NCI-H774 (cell line): ENCODE results near the gene SEC24B.
"Not testable (repeated sequence)": the region's sequence is repeated elsewhere in the genome, so short reads cannot be mapped to it uniquely, and the experiment has no call there.

Experiments
- DNase-seq: peaks from one replicate; lab custom pipeline; 2025; lab: John Stamatoyannopoulos, UW

The SEC24B gene

DNA sequence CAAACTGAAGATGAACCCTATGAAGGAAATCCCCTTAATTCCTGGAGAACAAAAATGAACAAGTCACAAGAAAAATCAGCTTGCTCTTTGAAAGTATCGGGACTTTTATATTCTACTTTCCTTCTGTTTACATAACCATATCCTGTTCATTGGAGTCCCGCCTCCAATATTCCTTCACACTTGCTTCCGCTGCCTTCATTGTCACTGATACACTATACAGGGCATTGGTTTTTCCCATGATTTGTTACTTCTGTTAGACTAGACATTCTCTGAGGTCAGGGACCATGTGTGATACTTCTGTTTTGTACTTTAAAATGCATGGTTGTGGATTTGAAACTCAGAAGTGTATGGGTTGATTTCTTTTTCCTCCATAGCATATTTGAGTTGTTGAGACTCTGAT, 145.2 kb downstream of the SEC24B start:
- DNase-seq = no peak

DNA sequence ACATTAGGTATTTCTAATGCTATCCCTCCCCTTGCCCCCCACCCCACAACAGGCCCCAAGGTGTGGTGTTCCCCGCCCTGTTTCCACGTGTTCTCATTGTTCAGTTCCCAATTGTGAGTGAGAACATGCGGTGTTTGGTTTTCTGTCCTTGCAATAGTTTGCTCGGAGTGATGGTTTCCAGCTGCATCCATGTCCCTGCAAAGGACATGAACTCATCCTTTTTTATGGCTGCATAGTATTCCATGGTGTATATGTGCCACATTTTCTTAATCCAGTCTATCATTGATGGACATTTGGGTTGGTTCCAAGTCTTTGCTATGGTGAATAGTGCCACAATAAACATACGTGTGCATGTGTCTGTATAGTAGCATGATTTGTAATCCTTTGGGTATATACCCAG, 146.4 kb downstream of the SEC24B start:
- not testable (repeated sequence) for DNase-seq

DNA sequence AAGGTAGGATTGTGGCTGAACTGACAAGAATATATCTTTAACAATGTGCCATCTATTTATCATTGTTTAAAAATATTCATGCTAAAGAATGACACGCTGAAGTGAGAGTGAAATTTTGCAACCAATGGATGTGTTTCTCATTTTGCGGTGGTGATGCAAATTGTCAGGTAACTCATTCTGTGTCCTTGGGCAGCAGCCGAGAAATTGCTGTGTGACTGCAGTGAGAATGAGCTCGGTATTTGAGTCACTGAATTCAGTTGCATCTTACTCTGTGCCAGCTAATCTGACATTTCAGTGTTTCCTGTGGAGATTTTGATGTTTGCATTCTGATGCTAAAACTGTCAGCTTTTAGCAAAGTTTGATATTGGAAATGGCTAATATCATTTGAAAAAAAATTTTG, 154.6 kb downstream of the SEC24B start:
- DNase-seq = no peak

DNA sequence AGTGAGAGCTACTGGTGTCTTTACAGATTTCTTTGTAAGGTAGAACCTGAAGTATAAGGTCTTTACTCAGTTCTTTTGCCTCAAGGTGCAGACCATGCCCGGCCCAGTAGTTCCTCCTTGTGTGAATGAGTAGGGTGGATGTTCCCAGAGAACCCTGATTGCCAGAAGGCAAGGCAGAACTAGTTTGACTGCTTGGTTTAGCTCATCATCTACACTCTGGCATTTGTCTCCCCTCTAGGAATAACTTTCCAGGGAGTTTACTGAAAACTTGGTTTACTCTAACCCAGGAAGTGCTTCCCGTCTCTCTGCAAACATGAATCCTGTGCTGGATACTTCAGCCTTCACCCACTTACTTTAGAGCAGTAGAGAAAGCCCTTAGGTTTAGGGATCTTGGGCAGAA, 155.5 kb downstream of the SEC24B start:
- no peak for DNase-seq

DNA sequence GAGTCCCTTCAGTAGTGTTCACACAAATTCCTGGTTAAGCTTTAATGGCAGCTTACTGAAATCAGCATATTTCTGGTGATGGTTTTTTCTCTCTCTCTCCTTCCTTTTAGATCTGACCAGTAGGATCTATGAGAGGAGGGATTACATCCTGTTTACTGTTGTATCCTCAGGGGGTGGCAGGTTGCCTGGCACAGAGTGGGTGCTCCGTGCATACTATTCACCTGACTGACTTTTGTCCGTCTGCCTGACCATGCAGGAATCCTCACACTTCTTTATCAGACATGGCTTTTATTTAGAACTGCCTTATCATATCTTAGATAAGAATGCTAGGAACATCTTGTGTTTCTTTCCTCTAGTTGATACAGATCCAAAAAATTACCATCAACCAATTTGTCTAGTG, 156.0 kb downstream of the SEC24B start:
- DNase-seq = no peak
